DMS 273 (cell line): Measurements from ENCODE around the gene DEFB129.
"Not testable (repeated sequence)": the region's sequence is repeated elsewhere in the genome, so short reads cannot be mapped to it uniquely, and the experiment has no call there.

Experiments used
- DNase-seq: peaks from one replicate; lab custom pipeline; 2025; ENCODE audit not compliant: unreplicated experiment; lab: John Stamatoyannopoulos, UW

DEFB129 gene

GRCh38 chr20:252801-253200, 25.7 kb downstream of the DEFB129 start:
- DNase-seq, result no peak

DNA sequence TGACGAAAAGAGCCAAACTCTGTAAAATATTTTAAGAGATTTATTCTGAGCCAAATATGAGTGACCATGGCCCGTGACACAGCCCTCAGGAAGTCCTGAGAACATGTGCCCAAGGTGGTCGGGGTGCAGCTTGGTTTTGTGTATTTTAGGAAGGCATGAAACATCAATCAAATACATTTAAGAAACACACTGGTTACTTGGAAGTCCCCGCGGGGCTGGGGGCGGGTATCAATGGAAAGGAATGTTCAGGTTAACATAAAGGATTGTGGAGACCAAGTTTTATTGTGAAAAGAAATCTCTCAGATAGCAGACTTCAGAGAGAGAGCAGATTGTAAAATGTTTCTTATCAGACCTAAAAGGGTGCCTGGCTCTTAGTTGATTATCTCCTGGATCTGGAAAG, 26.4 kb downstream of the DEFB129 start:
- DNase-seq, result not testable (repeated sequence)

DNA sequence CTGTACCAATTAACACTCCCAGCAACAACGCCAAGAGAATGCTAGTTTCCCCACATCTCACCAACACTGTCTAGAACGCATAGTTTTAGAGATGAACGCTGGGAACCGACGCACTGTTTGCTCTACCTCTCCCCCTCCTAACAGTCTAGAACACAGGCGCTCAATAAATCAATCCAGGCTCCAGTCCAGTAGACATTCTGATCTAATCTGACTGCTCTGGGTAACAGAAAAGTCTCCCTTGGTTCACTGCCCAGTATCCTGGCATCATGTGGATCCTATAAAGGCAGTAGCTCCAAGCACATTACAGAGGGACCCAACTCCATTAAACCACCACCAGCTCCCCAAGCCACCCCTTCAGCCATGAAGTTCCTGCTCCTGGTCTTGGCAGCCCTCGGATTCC, 30.4 kb downstream of the DEFB129 start, which contains the start of gene DEFB132:
Gene DEFB132, plus strand, starts transcription at position 306 of the 400 bp plus-strand sequence. Its CDS starts 55 bp downstream, at position 361.
- no peak for DNase-seq

DNA sequence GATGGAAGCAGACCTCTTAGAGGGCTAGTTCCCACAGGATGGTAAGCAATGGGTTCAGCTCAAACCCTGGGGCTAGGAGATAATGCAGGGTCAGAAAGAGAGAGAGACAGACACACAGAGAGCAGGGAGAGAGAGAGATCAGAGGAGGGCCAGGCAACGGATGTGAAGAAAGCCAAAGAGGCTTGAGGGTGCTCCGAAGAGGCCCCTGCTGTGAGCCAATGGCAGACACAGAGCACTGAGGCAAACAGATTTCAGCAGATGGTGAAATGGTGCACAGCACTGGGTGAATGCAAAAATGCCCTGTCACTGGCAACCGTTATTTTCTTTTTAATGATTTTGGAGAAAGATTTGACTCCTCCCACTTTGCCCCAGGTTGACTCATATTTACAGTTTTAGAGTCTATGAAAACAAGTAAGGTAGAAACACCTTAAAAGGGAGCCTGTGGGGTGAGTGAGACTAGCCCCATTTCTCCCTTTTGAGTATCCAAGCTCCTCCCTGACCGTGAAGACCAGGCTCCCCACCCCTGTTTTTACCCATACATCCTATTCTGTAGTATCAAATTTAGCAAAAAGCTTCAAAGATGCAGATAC, 31.3 kb downstream of the DEFB129 start:
- DNase-seq, result no peak

- DNase-seq, result no peak
Measured at GRCh38 chr20:258963-259362, 31.9 kb downstream of the DEFB129 start.

- DNase-seq, result no peak
Measured at GRCh38 chr20:259981-260380, 32.9 kb downstream of the DEFB129 start.

- DNase-seq, result no peak
Measured at GRCh38 chr20:263701-264100, 36.6 kb downstream of the DEFB129 start.

DNA sequence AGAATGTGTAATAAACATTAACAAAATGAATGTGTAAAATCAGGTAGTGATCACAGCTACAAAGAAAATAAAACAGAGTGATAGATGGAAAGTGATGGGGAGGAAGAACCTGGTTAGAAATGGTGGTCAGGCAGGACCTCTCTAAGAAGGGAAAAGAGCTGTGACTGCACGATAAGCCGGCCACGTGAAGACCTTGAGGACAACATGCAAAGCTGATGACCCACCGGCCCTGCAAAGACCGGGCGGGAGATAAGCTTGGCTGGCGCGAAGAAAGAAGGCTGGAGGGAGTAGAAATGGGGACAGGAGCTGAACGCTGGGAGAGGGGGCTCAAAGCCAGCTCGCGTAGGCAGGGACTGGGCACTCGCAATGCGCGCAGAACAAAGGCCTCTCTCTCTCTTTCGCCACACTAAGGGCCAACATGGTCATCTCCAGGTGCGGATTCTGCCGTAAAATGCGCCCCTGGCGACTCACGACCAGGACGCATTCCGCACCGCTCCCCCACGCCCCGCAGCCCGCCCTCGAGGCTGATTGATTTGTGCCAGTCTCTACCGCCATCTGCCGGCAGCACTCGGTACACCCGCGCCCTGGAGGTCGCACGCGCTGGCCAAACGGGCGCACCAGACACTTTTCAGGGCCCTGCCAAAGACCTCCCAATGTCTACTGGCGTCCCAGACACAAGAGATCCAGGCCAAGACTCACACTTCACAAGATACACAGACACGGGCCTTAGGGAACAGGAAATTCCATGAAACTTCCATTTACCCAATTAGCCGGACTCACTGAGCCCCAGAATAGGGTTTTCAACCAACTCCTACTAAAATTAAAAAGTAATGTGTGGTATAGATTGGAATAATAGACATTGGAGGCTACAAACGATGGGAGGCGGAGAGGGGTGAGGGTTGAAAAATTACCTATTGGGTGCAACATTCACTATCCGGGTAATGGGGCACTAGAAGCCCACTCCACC, 39.8 kb downstream of the DEFB129 start:
- DNase-seq, result peak; percentile 94

DNA sequence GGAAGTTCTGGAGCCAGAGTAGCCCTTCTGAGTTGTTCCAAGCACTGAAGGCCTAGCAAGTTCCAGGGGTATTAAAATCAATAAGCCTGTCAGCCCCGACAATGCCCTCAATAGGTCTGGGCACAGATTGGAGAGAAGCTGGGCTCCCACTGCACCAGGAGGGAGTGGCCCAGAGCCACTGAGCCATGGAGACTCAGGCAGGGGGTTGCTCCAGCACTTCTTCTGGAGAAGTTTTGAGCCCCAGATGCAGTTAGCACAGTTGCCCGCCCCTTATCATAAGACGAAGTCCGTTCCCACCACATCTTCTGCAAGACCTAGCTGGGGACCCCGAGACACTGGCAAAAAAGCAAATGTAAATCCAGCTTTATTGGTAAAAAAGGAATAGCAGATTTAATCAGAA, 43.5 kb downstream of the DEFB129 start:
- no peak for DNase-seq

GRCh38 chr20:271069-271468, 44.0 kb downstream of the DEFB129 start:
- DNase-seq, result no peak

DNA sequence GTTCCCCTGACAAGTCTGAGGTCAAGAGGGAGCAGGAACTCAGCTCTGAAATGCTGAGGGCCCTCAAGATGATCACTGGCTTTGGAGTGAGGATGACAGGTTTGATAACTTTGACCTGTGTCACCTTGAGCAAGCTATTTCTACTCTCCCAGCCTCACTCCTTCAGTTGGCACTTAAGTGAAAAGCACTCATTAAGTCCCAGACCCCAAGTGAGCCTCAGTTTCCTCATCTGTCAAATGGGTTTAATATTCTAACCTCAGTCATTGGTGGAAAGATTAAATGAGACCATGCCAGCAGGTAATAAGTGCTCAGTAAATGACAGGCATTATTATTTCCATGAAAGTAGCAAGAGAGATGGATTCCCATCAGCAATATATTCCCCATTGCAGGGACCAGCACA, 44.5 kb downstream of the DEFB129 start:
- no peak for DNase-seq

- no peak for DNase-seq
Measured at GRCh38 chr20:272718-273117, 45.7 kb downstream of the DEFB129 start.

- no peak for DNase-seq
Measured at GRCh38 chr20:273884-274283, 46.8 kb downstream of the DEFB129 start.

DNA sequence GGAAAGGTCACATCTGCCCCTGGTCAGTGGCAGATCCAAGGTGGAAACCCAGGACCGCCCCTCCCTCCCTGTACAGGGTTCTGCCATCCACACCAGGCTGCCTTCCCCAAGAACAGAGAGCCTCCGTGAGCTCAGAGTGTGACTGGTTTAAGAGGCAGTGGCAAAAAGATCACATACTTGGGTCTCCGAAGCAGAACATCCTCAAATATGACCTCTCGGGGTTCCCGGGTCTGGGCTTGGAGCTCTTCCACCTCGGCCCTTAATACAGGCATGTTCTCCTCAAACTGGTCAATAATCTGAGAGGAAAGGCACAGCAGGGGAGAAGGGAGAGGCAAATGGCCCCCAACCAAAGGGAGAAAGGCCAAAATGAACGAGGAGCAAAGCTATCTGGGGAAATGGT, 48.7 kb downstream of the DEFB129 start:
- DNase-seq, result no peak

- DNase-seq, result no peak
Measured at GRCh38 chr20:276620-277495, 49.8 kb downstream of the DEFB129 start.

GRCh38 chr20:277496-277781, 50.4 kb downstream of the DEFB129 start:
- no peak for DNase-seq

GRCh38 chr20:278181-278580, 51.1 kb downstream of the DEFB129 start:
- DNase-seq, result no peak

DNA sequence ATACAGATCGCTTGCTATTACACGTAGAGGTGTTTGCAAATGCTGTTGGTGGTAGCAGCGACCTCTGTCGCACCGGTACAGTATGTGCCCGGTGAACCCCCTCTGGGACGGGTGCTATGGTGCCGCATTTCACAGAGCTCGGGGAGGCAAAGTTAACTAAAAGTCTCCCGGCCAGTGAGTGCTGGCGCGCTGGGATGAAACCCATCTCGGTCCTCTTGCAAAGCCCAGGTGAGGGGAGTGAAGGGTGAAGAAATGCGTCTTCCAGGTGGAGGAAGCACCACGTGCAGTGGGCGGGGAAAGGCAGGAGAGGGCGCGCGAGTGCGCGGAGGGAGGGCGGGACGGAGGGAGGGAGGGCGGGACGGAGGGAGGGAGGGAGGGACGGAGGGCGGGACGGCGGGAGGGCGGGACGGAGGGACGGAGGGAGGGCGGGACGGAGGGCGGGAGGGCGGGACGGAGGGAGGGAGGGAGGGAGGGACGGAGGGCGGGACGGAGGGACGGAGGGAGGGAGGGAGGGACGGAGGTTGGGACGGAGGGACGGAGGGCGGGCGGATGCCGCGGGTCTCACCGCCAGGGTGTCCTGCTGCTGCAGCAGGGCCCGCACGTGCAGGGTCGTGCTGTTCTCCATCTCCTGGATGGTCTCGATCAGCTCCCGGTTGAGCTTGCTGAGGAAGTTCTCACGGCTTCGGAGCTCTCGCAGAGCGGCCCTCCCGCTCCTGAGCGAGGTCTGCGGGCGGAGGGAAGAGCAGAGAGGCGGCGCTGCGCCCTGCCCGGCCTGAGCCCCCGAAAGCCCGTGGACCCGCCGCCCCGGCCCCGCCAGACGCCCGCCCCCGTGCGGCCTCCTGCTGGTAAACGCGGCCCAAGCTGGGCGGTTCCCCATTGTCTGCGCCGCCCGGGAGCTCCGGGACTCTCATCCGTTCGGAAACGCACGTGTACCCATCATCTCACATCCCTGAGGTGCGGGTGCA, 51.8 kb downstream of the DEFB129 start:
- DNase-seq, result no peak
